Activated gamma-delta T cell treated with Interleukin-2 at 50 U/mL for 16 hours (primary cell): Measurements from ENCODE around the gene ARID5A.

Experiments
- DNase-seq: peaks from one replicate; pipeline ENCODE4 v3.0.0-alpha.2; 2020

The ARID5A gene

DNA sequence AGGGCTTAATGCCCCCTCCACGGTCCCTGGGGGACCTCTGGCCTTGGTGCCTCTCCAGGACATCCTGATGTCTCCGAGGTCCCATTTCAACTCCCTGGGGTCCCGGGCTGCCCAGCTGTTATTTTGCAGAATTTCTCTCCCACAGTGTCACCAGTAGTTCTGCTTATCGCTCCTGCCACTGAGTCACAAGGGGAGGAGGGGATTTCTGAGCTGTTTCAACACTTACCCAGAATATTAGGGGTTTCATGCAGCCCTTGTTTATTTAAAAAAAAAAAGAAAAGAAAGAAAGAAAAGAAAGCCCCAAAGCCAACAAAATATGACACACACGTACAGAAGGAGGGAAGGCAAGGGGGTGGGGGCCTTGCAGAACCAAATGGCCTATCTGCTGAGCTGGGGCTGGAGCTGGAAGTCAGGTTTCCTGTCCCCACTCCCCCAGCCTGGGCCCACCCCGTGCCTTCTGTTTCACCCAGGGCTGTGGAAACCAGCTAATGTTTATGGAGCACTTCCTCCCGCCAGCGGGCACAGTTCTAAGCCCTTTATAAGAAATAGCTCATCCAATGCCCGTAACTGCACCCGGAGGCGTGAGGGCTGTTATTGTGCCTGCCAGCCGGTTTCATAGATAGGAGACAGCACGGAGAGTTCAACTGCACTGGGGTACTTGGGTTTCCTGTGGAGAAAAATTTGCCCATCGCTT lies 8.4 kb upstream of the ARID5A start:
- DNase-seq: no peak

DNA sequence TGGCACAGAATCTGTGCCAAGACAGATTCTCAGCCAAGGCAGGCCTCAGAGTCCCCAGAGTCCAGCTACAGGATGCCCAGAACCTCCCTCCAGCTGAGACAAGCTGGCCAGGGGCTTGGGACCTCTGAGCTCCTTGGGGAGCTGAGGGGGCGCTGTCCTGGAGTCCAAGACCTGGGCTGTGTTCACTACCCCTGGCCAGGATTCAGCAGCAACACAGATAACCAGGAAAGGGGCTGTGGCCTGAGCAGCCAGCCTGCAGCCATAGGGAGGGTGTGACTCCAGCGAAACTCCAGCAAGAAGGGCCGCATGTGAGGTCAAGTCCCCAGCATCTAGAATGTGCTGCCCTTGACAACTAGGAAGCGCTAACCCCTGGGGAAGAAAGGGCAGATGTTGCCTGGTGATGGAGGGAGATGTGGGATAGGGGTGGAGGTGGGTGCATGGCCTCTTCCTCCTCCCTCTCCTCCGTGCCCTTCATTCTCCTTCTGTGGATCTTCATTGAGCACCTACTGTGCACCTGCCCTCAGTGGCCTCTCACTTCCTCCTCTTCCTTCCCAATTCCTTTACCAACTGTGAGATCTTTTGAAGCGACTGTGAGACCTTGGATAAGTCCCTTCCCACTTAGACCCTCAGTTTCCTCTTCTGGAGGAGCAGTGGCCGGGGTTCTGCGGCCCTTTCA lies 7.7 kb upstream of the ARID5A start:
- no peak for DNase-seq

DNA sequence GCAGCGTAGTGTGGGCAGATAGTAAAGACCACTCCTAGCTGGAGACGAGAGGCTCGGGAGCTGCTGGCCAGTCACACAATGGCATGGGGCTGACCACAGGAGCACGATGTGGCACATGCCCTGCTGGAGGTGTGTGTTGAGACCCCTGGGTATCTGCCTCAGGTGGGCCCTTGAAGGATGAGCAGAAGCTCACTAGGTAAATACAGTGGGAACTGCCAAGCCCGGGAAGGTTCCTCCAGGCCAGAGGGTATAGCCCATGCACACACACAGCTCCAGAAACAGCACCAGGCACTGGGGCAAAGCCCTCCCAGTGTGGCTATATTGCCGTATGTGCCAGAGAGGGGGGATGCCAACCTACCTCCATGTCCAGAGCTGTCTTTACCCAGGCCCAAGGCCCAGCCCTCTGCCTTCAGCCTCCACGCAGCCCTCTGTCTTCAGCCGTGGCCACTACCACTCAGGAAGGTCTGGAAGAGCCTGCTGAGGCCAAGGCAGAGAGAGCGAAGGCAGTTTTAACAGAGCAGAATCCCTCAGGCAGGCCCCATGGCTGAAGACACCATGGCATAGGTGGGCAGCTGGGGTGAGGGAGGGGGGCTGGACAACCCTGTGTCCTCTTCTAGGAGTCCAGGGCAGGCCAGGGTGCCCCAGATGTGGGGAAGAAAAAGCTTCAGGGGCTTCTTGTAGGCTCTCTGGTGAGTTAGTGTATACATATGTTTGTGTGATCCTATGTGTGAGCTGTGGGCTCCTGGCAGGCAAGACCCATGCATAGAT lies 7.0 kb upstream of the ARID5A start:
- no peak for DNase-seq

DNA sequence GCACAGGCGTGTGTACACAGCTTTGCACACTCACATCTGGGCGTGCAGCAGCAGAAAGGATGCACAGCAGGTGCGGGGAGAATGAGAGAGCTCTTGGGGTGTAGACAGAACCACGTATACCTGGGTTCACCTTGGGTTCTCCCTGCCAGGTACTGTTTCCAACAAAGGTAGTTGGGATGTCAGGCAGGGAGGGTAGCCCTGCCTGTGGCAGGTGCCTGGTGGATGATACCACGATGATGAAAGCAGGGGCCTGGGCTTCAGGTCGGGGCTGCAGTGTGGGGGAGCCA lies 6.5 kb upstream of the ARID5A start:
- no peak for DNase-seq

DNA sequence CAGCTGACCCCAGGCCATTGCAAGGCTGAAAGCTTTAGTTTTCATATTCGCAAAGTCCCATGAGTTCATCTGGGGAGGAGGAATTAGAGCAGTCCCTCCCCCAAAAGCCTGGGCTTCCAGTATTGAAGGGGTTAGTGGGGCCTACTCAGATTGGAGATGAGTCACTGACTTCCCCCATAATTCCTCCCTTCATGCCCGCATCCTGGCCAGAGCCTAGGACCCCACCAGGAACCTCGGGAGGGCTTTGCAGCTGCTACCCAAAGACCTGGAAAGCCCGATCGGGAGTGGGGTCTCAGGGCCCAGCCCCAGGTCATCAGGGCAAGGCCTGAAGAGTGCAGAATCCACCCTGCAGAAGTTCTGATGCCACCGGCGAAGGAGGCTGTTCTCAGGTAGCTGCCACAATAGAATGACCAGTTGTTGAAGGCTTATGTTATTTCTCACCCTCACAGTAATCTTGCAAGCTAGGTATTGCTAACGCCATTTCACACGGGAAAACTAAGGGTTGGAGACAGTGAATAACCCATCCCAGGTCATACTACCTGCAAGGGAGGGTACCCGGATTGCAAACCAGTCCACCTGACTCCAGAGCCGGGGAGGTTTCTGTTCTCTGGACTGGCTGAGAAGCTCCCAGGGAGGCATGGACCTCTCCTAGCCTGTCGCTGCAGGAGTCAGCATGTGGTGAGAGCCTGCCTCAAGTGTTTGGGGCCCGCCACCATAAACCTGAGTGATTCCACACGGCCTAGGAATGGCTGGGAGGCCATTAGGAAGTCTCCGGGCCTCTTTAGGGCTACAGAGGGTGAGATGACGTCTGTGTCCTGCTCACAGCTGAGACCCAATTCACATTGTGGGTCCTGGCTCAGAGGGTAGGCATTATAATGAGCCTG lies 5.8 kb upstream of the ARID5A start:
- DNase-seq: no peak

DNA sequence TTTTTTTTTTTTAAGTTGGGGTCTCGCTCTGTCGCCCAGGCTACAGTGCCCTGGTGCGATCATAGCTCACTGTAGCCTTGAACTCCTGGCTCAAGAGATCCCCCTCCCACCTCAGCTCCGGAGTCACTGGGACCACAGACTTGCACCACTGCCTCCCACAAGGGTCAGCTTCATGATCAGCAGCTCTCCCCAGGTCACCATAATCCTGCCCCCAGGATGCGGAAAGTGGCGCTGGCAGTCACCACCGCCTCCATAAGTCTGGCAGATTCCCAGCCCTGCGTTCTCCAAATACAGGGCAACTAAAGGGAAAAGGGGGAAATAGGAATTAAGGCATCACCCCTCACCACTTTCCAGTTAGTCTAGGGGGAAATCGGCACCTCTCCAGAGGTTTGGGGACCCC lies 5.2 kb upstream of the ARID5A start:
- DNase-seq: no peak

DNA sequence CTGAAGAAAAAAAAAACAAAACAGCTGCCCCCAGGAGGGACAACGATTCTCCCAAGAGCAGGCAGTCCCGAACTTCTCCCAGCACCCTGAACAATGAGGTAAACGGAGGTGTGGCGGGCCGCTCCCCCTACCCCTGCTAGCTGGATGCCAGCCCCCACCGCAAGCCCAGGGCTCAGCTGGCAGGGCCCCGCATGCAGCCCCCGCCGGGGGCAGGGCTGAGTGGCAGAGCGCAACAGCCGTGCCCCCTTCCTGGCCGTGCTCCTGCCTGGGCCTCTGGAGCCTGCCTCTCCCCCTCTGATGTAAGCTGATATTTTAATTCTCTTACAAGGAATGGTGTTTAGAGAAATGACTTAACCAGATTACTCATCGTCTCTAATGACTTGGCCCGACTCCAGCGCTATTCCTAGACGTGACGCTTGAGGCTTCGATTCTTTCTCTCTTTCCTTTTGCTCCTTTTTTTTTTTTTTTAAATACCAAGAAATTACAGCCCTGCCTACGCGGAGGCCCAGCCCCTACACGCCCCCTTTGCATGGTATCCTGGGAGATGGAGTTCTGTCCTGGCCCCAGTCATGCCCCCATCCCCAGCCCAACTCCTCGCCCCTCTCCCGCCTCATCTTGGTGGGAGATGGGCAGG lies 4.6 kb upstream of the ARID5A start:
- DNase-seq: peak; percentile 79

DNA sequence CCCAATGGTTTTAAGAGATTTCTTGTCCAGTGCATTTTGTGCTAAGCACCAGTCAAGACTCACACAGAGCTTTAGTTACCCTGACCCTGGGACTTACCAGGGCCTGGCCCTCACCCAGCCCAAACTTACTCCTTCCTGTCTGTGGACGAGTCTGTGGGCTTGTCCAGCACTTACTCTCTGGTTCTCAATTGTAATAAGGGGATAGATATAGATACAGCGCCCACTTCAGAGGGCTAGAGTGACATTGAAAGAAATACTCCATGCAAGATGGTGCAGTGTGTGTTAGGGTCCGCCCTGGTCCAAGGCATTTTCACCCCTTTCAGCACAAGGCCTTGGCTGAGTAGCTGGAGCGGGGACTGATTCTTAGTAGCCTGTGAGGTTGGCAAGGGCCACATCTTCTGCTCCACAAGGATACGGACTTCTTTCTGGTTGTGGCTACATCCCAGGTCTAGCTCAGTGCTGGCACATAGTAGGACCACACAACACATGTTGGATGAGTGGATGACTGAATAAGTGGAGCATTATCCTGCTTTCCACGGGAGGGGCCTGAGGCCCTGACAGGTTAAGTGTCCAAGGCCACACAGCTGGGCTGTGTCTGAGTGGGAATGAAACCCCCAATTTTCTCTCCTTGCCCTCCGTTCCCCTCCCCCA lies 3.8 kb upstream of the ARID5A start:
- DNase-seq: no peak

DNA sequence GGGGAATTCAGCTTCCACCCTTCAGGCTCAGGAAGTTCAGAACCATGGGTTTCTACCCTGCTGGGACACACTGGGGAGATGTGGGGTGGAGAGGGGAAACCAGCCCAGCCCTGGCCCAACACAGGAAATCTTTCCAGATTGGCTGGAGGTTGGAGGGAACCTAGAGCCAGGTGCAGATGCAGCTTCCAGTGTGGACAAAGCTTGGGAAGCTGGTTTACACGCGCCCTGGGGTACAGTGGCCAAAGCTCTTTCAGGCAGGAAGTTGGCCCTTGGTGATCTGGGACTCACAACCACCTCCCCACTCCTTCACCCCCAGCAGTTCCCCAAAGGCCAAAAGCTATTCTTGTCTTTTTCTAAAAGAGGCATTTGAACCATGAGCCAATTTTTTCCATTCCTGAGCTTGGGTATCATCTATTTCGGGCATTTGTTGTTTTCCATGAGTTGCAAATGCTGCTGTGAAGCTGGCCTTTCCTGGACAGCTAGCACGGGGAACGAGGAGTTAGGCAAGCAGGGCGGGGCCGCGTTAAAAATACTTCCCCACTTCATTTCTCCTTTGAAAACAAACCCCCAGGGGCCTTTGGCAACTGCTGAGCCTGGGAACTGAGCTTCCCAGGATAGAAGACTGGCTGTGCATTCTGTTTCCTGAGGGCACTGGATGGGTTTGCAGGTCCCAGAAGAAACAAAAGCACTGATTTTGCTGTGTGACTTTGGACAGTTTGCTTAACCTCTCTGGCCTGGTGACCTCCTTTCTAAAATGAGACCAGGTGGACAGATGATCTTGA lies 3.1 kb upstream of the ARID5A start:
- no peak for DNase-seq

DNA sequence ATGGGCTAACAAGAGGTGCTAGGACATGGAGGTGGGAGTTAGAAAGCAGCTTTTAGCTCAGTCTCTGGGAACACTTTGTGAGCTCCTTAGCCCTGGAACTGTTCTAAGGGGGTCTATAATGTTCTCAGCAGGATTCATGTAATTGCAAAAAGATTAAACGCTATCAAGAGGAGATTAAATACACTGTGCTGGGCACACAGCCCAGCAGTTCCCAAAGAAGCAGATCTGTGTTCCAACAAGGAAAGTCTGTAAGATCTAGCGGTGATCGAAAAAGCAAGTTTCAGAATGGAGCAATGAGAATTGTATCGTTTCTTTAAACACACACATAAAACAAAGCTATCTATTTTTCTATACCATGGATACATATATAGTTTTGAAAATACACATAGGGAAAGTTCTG lies 2.4 kb upstream of the ARID5A start:
- no peak for DNase-seq

DNA sequence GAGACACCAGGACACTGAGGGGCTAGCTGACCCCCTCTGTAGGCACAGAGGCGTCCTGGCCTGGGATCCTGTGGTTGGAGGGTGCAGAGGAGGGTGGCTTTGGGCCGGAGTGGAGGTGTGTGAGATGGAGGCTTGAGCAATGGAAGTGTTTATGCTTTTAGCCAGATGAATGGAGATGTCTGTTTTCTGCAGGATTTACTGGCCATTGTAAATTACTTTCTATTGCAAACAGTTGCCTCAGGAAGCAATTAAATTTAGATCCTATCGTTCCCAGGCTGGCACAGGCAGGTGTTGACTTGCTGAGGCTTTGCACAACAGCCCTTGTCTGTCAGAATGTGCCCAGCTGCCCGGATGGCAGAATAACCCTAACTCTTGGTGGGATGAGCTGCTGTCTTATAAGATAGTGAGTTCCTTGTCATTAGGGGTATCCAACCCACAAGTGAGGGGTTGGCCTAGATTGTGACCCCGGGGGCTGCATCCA lies 1.8 kb upstream of the ARID5A start:
- no peak for DNase-seq

DNA sequence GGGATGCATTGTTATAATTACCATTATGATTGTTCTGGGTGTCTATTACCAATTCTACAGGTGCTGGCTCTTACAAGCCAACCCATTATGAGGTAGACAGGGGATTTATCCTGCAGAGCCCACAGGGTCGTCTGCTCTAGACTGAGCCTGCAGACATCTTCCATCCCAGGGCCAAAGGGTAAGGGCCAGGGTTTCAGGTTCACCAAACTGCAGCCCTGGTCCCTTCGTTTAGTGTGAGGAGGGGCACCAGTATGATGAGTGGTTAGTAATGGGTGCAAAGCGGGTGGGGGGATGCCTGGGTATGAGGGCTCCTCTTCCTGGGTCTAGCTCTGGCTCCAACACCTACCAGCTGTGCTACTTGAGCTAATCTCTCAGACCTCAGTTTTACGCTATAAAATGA lies 1.2 kb upstream of the ARID5A start:
- DNase-seq: no peak

DNA sequence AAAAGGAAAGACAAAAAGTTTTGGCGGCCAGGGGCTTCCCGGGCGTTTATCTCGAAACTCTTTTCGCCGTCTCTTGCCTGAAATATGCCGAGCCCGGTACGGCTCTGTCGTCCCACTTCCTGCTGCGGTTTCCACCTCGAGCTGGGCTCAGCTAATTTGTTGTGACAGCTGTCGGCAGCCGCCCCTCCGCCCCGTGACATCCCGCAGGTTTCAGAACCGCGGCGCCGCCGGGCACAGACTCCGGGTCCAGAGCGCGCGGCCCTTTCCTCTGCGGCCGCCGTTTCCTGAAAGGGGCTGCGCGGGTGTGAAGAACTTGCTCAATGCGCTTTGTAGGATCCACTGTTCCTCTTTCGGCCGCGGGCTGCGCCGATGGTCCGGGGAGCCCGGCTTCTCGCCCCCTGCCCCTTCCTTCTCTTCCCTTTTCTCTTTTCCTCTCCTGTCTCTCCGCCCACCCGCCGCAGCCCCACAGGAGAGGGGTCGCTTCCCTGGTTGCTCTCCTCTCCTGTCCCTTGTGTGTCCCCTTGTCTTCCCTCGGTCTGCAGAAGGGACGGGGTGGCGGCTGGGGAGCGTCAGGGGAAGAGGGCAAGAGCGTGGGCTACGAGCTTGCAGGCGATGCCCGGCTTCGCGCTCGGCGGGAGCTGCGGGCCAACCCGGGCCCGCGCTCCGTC lies 648 bp downstream of the ARID5A start:
- DNase-seq: peak; percentile 87

DNA sequence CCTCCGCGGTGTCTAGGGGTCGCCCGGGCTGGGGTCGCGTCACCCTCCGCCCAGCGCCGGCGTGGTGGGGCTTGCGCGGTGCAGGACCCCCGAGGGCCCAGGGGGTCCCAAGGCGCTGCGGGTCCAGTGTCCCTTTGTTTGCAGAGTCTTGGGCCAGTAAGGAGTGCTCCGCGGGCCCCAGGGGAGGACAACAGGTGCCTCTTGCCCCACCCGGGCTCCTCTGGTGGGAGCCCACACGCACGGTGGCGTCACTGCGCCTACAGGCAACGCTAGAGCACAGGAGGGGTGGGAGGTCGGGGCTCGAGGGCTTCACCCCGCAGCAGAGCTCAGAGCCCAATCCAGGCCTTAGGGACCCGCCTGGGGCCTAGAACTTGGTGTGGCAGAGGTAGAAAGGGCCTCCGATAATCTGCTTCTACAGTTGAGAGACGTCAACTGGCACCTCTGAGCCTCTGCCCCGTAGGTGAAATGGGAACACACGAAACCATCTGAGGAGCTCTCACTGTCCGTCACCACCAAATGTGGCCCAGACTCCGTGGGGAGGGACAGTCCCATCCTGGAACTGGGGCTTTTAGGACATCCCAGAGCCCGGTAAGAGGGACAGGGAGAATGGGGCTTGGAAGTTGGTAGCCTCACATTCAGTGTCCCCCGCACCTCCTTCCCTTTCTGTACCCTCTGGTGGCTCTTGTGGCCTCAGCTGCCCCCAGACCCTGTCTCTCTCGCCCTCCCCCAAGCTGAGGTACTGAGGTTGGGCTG lies 1.4 kb downstream of the ARID5A start:
- peak; percentile 50 for DNase-seq

DNA sequence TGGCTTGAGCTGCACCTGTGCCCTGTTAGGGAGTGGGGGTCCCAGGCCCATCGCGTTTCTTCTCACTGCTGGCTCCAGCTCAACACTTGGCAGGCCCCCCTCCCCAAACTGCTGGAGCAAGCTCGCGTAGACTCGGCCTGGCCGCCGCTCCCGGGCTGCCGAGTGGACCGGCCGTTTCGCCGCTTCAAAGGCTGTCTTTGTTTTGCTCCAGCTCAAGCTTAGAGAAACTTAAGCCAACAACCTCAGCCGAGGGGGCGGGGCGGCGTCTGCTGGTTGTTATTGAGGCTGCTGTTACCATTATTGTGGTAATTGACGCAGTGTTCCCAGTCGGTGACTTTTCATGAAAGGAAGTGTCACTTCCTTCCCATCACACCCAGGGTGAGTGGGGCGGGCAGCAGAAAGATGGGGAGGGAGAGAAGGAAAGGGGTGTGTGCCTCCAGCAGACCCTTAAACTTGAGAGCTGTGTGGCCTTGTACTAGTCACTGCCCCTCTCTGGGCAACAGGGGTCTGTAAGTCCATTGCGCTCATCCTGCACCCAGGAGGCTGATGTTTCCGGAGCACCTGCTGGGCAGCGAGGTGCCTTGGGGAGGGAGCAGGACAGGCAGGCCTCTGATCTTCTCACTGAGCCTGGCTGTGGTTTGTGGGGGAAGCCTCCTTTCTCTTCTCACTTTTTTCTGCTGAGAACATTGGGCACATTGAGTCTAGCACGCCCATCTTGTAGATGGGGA lies 2.1 kb downstream of the ARID5A start:
- peak; percentile 91 for DNase-seq

DNA sequence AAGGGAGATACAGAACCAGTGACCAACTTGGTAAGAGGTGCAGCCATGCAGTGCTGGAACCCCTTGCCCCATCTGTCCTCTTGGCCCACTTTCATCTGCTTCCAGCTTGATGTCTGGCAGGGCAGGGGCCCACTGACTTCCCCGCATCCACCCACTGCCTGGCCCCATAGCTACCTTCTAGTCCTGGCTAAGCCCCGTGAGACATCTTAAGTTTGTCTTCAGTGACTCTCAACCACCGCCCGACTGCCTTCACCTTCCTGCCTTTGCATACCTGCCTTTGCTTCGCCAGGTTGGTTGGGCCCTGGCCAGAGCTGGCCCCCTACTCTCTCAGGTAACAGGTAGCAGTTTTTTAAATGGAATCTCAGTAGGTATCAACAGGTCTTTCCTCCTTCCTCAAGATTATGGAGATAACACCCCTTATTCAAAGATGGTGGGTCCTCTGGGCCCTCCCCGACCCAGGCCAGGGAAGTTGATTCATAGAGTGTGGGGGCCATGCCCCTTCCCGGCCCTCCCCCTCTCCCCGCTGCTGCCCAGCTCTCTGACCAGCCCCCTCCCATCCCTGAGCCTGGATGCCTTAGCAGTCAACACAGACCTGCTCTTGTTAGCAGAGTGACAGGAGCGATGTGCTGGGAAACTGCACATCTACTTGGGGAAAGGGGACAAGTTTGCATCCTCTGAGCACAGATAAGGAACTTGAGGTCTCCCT lies 2.8 kb downstream of the ARID5A start:
- DNase-seq: peak; percentile 35

DNA sequence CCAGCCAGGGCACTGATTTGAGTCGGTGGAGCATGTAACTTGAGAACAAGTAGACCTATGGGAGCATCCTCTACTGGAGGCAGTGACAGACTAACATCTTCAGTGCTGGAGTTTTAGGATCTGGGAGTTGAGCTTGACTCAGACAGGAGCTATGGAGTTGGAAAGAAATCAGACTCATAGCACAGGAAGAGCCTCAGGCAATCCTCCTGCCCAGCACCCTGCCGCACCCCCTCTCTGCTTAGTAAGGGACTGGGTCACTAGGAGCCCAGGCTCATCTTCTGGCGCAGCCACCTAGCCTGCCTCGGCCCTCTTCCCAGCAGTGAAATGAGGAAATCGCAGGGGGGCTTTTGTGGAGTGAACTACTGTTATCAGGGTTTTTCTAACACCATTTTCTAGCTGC lies 3.6 kb downstream of the ARID5A start:
- DNase-seq: no peak

DNA sequence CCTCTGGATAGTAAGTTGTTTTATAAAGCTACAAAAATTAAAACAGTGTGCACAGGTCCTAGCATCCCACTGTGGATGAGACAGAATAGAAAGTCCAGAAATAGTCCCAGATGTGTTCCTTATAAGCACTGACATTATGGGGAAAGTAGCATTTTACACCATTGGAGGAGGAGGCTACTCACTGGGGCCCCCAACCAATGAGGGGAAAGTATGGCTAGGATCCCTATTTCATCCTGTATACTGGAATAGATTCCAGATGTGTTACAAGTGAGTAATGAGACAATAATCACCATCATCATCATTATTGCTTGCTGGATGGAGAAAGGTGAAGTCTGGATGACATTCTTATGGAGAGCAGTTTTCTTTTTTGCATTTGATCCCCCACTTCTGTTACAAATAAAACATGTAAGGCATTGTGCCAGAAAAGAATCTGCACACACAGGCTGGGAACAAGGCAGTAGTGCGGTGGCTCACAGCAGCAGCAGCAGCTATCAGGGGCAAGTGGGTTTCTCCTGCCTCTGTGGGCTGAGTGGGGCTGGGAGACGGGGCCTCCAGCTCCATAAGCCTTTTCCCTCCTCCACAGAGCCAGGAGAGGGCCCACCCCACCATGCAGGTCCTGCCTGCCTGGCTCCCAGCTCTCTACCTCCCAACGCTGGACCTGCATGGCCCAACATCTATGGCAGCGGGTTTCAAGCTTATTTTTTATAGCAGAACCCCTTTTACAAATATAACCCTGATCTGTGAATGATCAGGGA lies 5.0 kb downstream of the ARID5A start:
- DNase-seq: no peak
